HG03196 (cell line): ENCODE measurements around the gene ZNF608.

Experiments used
- ATAC-seq: cut with Tn5 transposase; IDR thresholded peaks from one replicate; pipeline ENCODE4 v1.9.1; 2021; ENCODE audit not compliant: unreplicated experiment

The ZNF608 gene

GRCh38 chr5:124697933-124698591, 48.4 kb downstream of the ZNF608 start:
- no peak for ATAC-seq

- no peak for ATAC-seq
Observed at GRCh38 chr5:124697501-124697900, 48.9 kb downstream of the ZNF608 start.

GRCh38 chr5:124696898-124697297, 49.5 kb downstream of the ZNF608 start:
- no peak for ATAC-seq
